Stimulated activated CD8-positive, alpha-beta memory T cell treated with anti-CD3 and anti-CD28 coated beads, Interleukin-12 subunit alpha, Interleukin-12 subunit beta, amount 100 ng/mL, for 24 hours (primary cell): ENCODE data around the gene DMAP1.

ENCODE experiments used
- DNase-seq: peaks from one replicate; pipeline ENCODE4 v3.0.0-alpha.2; 2020; ENCODE audit errors: extremely low read depth

DMAP1 gene

GRCh38 chr1:44254392-44254910 is 41.2 kb downstream of the DMAP1 start:
- DNase-seq, result no peak

- DNase-seq, result no peak
Observed at GRCh38 chr1:44256762-44257554, 43.7 kb downstream of the DMAP1 start.

- DNase-seq, result no peak
Observed at GRCh38 chr1:44259090-44259489, 45.8 kb downstream of the DMAP1 start.

- DNase-seq, result no peak
Observed at GRCh38 chr1:44260792-44261170, 47.5 kb downstream of the DMAP1 start.

GRCh38 chr1:44261171-44261817 is 48.0 kb downstream of the DMAP1 start:
- no peak for DNase-seq

- no peak for DNase-seq
Observed at GRCh38 chr1:44261962-44262361, 48.7 kb downstream of the DMAP1 start.

- no peak for DNase-seq
Observed at GRCh38 chr1:44262414-44262813, 49.1 kb downstream of the DMAP1 start.

GRCh38 chr1:44262816-44263567 is 49.7 kb downstream of the DMAP1 start:
- no peak for DNase-seq

- DNase-seq, result no peak
Observed at GRCh38 chr1:44263568-44264450, 50.5 kb downstream of the DMAP1 start.

GRCh38 chr1:44264451-44264771 is 51.1 kb downstream of the DMAP1 start:
- no peak for DNase-seq

GRCh38 chr1:44265656-44266358 is 52.5 kb downstream of the DMAP1 start:
- no peak for DNase-seq

- DNase-seq, result no peak
Observed at GRCh38 chr1:44266400-44267344, 53.4 kb downstream of the DMAP1 start.

GRCh38 chr1:44267438-44267837 is 54.2 kb downstream of the DMAP1 start:
- no peak for DNase-seq

GRCh38 chr1:44268054-44268453 is 54.8 kb downstream of the DMAP1 start:
- DNase-seq, result no peak
